Fibroblast of pulmonary artery (primary cell): ENCODE results near the gene GNAI3.

ENCODE experiments used
- DNase-seq: peaks from one replicate; pipeline ENCODE4 v3.0.0-alpha.2; 2010; ENCODE audit warnings: low read depth
- H3K4me3 ChIP-seq: replicated peaks from 2 replicates; pipeline ENCODE4 v1.5.1; 2011; ENCODE audit warnings: low read depth, mild to moderate bottlenecking, control low read depth, low read length, moderate library complexity
- CTCF ChIP-seq: IDR thresholded peaks from 2 replicates; pipeline ENCODE4 v1.5.1; 2011; ENCODE audit warnings: mild to moderate bottlenecking, control low read depth, low read length, inconsistent platforms; ENCODE audit errors: missing control alignments

GNAI3 gene

DNA sequence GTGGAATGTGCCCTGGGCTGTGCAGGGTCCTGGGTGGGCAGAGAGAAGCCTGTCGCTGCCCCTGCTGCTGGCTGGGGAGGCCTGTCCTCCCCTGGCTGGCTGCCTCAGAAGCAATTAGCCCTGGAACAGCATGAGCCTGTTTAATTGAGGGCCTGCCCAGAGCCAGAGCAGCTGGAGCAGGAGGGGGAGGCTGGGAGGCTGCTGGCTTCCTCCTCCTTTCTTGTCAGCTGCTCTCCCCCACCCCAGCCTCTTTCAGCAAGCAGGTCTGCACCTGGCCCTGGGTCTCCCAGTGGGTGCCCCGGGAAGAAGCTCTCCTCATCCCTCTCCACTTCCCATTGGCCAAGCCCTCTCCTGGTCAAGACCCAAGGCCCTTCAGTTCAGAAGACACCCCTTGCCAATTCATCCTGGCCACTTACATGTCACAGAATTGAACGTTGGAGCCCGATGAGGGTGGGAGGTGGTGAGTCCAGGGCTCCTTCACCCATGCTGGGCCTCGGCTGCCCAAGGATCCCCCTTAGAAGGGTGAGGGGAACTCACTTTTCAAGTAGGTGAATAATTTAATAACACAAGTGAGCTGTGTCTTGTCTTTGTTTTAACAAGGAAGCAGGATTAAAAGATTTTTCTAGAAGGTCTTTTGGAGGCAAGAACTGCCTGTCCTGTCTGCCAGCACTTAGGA lies 84.4 kb downstream of the GNAI3 start:
- no peak overlapping the region for H3K4me3 ChIP-seq
- TF ChIP-seq CTCF: no peak
- DNase-seq: no peak

DNA sequence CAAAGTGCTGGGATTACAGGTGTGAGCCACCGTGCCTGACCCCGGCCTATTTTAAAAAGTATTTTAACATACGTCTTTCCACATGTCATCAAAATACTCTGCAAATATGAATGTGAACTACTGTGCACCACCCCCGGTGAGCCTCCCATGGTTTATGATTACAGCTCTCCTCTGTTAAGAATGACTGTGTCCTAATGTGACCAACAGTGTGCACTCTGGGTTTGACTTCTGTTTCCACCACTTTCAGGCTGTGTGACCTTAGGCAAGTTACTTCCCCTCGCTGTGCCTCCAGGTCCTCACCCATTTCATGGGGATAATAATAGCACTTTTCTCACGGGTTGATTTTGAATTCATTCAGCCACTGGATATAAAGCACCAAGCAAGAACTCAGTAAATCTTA lies 85.9 kb downstream of the GNAI3 start:
- TF ChIP-seq CTCF: no peak
- H3K4me3 ChIP-seq: no peak overlapping the region
- DNase-seq: no peak

GRCh38 chr1:109634771-109635750 lies 86.6 kb downstream of the GNAI3 start:
- TF ChIP-seq CTCF: no peak
- H3K4me3 ChIP-seq: no peak overlapping the region
- no peak for DNase-seq

DNA sequence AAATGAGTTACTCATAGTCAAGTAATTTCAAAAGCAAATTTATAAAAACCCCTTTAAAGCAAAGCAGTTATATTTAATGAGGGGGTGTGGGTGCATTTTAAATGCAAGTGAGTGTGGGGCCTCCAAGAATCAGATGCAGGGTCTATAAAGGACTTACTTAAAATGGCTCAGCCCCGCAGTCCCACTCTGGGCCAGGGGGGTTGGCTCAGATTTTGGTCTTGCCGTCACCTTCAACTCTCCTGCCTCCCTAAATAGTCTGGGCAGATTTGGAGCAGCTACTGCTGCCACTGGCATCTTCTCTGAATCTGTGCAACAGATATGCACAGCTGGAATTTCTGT lies 87.4 kb downstream of the GNAI3 start:
- no peak for TF ChIP-seq CTCF
- DNase-seq: no peak
- no peak overlapping the region for H3K4me3 ChIP-seq

- peak; percentile 65 for DNase-seq
- no peak overlapping the region for H3K4me3 ChIP-seq
- TF ChIP-seq CTCF: no peak
Measured at GRCh38 chr1:109636201-109636952, 88.0 kb downstream of the GNAI3 start.

- DNase-seq: no peak
- no peak for TF ChIP-seq CTCF
- H3K4me3 ChIP-seq: no peak overlapping the region
Measured at GRCh38 chr1:109637446-109637845, 89.0 kb downstream of the GNAI3 start.
